Body of pancreas (tissue), 4 donors: ENCODE results near the gene PKD1L1.

Experiments used
- CTCF ChIP-seq, 7 experiments: fragments of 450-650 bp in 4 of 7; fragments of 200-600 bp in 3 of 7; sonication (generic) in 3 of 7; IDR thresholded peaks; one replicate each; pipeline ENCODE4 v1.5.1; 2016 to 2019; ENCODE audit warnings: antibody characterized with exemption in 7 of 7
- POLR2A ChIP-seq, 3 donors: fragments of 450-650 bp; IDR thresholded peaks; one replicate each; pipeline ENCODE4 v1.6.1; 2016; ENCODE audit warnings: antibody characterized with exemption in 3 of 3, mild to moderate bottlenecking in 2 of 3

GRCh38 chr7:47764746-47765145 lies 183.5 kb downstream of the PKD1L1 start:
- no peak for TF ChIP-seq CTCF (IDR thresholded peaks at IDR 0.05)
- no peak for TF ChIP-seq POLR2A (IDR thresholded peaks at IDR 0.05)
